Myocyte (in vitro differentiated cells): ENCODE measurements around the gene DISC1. TPM values are rescaled to one million over a fixed set of nuclear protein-coding genes. Genes with fewer than 3 reads are reported as not detected.
A peak's percentile ranks its signal among the peaks of the same experiment; 100 is the strongest.
"Not testable (repeated sequence)": the region's sequence is repeated elsewhere in the genome, so short reads cannot be mapped to it uniquely, and the experiment has no call there.

Experiments
- DNase-seq: peaks from one replicate; pipeline ENCODE4 v3.0.0-alpha.2; 2012; ENCODE audit warnings: low read depth
- total RNA-seq: library from RNA; depleted of rRNA; stranded (reverse); fragments of >200 nt; gene quantifications from 2 replicates; pipeline ENCODE4 v1.2.3, GENCODE V29; 2014

DISC1 gene
- total RNA-seq, 1 donor from 2014 or later, result 3.6 TPM

DNA sequence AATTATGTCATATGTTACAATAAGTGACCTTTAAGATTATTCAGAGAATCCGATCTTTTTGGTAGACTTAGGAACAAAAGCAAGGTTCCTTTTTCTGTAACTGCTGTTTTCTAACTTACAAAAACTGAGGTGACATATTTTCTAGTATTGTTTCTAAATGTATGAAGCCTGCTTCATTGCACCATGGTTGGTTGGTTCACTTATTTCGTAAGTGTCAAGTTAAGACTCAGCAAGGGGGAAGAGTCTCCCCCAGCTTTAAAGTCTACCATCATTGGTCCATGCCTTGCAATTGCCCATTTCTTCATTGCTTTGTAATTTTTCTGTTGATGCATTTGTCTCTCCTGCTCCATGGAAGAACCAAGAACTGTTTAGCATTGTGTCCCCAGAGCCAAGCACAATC lies 136.9 kb downstream of the DISC1 start:
- DNase-seq, result no peak

- DNase-seq, result not testable (repeated sequence)
Measured at GRCh38 chr1:231765825-231766224, 139.2 kb downstream of the DISC1 start.

GRCh38 chr1:231767471-231767870 lies 140.9 kb downstream of the DISC1 start:
- DNase-seq, result no peak

GRCh38 chr1:231768416-231768815 lies 141.8 kb downstream of the DISC1 start:
- no peak for DNase-seq

GRCh38 chr1:231770506-231771175 lies 144.1 kb downstream of the DISC1 start:
- peak; percentile 65 for DNase-seq

GRCh38 chr1:231774719-231775335 lies 148.2 kb downstream of the DISC1 start:
- no peak for DNase-seq

GRCh38 chr1:231776010-231776756 lies 149.6 kb downstream of the DISC1 start:
- DNase-seq, result no peak

GRCh38 chr1:231776757-231777062 lies 150.1 kb downstream of the DISC1 start:
- DNase-seq, result no peak

DNA sequence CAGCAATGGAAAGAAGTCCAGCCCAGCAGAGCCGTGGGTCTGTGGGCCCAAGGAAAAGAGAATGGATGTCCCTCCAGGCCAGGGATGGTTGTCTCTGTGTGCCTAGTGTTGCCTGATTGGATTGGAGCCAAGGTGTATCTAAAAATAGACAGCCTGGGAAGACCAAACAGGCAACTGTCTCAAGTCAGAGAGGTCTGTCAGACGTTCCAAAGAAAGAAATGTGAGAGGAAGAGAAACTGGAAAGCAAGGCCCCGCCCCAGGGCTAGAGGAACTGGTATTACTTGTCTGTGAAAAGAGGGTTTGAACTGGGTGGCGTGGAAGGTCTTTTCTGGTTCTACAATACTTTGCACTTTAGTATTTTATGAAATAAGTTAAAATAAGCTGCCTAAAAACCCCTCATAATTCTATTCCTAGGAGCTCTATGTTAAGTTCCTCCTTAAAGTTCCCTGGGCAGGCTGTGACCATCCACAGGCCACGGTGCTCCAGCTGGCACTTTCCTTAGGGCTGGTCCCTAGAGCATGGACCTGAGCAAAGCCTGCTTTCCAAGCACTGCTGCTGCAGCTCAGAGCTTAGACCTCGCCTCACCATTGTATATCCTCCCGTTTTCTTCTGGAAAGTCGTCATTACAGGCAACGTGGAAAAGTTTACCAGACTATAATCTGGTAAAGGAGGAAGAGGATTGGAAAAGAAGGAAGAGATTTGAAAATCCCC lies 151.6 kb downstream of the DISC1 start:
- DNase-seq, result peak; percentile 93

GRCh38 chr1:231779081-231779480 lies 152.5 kb downstream of the DISC1 start:
- DNase-seq, result no peak

DNA sequence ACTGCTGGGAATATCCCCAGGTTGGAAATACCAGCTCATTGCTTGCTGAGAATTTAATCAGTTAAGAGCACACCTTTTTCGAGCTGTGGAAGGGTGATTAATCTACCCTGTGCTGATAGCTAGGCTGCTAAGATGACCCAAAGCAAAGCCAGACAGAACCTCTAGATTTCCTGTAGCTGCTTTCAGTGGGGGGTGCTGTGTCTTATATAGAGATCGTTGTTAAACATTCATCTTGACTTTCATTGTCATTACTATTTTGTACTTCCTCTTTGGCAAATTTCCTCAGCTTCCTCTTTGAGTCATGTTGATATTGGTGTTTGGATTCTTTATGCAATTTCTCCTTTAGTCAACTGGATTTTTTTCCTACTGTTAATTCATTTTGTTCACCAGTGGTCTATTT lies 155.3 kb downstream of the DISC1 start:
- no peak for DNase-seq

- not testable (repeated sequence) for DNase-seq
Measured at GRCh38 chr1:231785073-231785472, 158.5 kb downstream of the DISC1 start.

DNA sequence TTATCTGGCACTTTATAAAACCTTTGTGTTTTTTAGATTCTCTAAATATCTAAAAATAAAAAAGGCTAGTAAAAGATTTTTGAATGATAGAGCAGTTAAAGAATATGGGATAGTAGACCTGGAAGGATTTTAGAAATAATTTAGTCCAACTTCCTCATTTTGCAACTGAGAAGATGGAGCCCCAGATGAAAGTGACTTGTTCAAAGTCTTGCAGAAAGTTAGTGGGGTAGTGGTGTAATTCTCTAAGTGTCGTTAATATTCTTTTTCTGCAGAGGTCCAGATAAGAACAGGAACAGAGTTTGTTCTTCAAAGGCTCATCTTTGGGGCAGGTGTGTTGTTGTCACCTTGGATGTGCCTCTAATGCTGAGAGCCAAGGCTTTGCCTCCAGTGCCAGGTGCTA lies 159.5 kb downstream of the DISC1 start:
- DNase-seq, result no peak

GRCh38 chr1:231792634-231793033 lies 166.0 kb downstream of the DISC1 start:
- no peak for DNase-seq

GRCh38 chr1:231793893-231794292 lies 167.3 kb downstream of the DISC1 start:
- DNase-seq, result no peak

GRCh38 chr1:231796141-231796540 lies 169.6 kb downstream of the DISC1 start:
- no peak for DNase-seq

DNA sequence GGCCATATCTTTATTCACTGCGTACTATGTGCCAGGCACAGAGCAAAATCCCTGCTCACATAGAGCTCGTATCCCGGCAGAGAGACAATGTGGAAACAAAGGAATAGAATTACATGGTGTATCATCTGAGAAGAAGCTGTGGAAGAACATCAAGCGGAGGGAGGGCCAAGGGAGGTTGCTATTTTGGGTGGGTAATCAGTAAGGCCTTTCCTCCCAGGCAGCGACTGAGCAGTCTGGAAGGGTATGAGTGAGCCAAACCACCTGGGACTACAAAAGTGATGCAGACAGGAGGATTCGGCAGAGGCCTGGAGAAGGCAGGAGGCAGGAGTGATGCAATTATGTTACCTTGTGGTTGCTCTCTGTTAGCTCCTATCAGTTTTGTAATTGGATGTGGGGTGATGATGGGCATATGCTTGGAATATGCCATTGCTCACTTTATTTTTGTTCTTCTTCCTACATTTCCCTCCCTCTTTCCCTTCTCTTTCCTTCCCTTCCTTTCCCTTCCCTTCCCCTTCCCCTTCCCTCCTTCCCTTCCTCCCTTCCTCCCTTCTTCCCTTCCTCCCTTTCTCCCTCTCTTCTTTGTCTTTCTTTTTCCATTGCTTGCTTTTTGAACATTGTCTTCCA lies 172.9 kb downstream of the DISC1 start:
- no peak for DNase-seq

GRCh38 chr1:231800108-231800507 lies 173.5 kb downstream of the DISC1 start:
- peak; percentile 35 for DNase-seq

DNA sequence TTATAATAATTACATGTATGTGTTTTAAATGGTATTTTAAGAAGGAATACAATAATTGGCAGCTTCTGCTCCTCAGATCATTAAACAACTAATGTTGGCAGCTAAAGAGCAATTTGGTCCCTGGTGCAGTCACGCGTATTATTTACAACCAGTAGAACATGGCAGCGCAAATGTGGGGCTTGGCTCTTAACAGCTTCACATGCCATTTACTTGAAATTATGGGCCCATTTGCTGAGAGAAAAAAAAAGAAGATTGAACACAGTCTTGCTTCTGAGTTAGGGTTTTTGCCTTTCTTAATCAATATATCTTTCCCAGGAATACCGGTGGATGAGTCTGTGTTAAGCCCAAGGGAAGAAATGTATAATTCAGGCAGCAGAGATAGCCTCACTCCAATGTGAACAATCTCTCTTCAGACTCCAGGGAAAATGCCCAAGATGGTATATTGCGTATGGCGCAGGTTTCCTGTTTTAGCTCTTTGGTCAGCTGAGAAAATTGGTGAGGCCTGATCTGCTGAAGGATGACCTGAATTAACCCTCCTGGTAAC lies 174.5 kb downstream of the DISC1 start:
- no peak for DNase-seq

DNA sequence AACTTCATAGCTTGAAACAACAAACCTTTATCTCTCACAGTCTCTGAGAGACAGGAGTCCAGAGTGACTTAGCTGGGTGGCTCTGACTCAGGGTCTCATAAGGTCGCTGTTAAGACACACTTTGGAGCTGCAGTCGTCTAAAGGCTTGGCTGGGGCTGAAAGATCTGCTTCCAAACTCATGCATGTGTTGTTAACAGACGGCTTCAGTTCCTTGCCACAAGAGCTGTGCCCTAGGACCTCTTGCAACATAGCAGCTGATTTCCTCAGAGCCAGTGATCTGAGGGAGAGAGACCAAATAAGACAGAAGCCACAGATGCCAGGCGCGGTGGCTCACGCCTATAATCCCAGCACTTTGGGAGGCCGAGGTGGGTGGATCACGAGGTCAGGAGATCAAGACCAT lies 176.8 kb downstream of the DISC1 start:
- DNase-seq, result peak; percentile 41
